Activated T-cell treated with anti-CD3 and anti-CD28 coated beads for 24 hours (primary cell): Measurements from ENCODE around the gene KIAA0408.
"Not testable (repeated sequence)": the region's sequence is repeated elsewhere in the genome, so short reads cannot be mapped to it uniquely, and the experiment has no call there.

Experiments
- DNase-seq: peaks from one replicate; pipeline ENCODE4 v3.0.0-alpha.2; 2020; ENCODE audit warnings: low read depth

The KIAA0408 gene

DNA sequence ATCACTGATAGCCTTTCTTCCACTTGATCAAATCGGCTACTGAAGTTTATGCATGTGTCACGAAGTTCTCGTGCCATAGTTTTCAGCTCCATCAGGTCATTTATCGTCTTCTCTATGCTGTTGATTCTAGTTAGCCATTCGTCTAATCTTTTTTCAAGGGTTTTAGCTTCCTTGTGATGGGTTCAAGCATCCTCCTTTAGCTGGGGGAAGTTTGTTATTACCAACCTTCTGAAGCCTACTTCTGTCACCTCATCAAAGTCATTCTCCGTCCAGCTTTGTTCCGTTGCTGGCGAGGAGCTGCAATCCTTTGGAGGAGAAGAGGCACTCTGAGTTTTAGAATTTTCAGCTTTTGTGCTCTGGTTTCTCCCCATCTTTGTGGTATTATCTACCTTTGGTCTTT, 47.2 kb downstream of the KIAA0408 start:
- DNase-seq = not testable (repeated sequence)
